H4 (cell line): ENCODE data around the gene VSTM2A. TPM values are rescaled to one million over a fixed set of nuclear protein-coding genes. Genes with fewer than 3 reads are reported as not detected.

Experiments used
- DNase-seq: peaks from one replicate; pipeline ENCODE4 v3.0.0-alpha.2; 2015; ENCODE audit warnings: low spot score
- total RNA-seq: library from RNA; depleted of rRNA; stranded (reverse); fragments of >200 nt; shearing (Covaris generic); gene quantifications from 2 replicates; pipeline ENCODE4 v1.2.3, GENCODE V29; 2014; rRNA removed

VSTM2A gene
- total RNA-seq, 1 experiment from 2014 or later: not detected

DNA sequence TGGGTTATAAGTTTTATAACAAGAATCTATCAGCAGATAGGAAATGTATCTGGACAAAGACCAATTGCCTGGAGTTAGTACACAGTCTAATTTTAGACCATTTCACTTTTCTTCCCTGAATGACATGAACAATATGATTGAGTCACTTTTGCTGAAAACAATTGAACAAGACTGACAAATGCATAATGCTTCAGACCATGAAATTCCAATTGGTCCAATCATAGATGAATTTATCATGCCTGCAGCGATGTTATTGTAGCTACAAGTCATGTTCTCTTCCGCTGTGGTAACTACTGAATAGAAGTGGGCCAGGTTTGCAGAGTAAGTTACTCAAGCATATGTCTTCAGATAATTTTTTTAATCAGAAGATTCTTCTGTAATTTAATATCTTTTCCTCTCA, 73.4 kb downstream of the VSTM2A start:
- no peak for DNase-seq

Other genes starting within 250 kb of the VSTM2A start
- 1,536 and 1,603 TPM in 2 replicates for gene SEC61G, start 216.8 kb downstream of the VSTM2A start, total RNA-seq